Left renal pelvis (tissue), 4 donors: ENCODE measurements around the gene LAPTM5. TPM values are rescaled to one million over a fixed set of nuclear protein-coding genes. Genes with fewer than 3 reads are reported as not detected.
A peak's percentile ranks its signal among the peaks of the same experiment; 100 is the strongest.
"Not testable (repeated sequence)": the region's sequence is repeated elsewhere in the genome, so short reads cannot be mapped to it uniquely, and the experiment has no call there.

Experiments used
- DNase-seq, 4 donors: peaks; one replicate each; pipeline ENCODE4 v3.0.0-alpha.2; 2013; ENCODE audit warnings: low read depth in 4 of 4, low spot score in 3 of 4
- polyA plus RNA-seq, 4 donors: library from polyadenylated mRNA; unstranded; fragments of 120-200 nt; gene quantifications; one replicate each; pipeline ENCODE4 v1.2.1, GENCODE V29; 2013; ENCODE audit not compliant: insufficient read length in 4 of 4

Gene LAPTM5
- 10 to 100 TPM; 15.8 to 33.0 (median 17.0) TPM for polyA plus RNA-seq

- DNase-seq: no peak
Measured at GRCh38 chr1:30757352-30758120, at the start of gene LAPTM5. Gene LAPTM5 (minus strand): TSS chr1:30757774. CDS start chr1:30757745, 29 bp downstream.

GRCh38 chr1:30806381-30807317 is 49.1 kb upstream of the LAPTM5 start:
- DNase-seq: no peak

GRCh38 chr1:30805304-30806003 is 47.9 kb upstream of the LAPTM5 start:
- no peak for DNase-seq

GRCh38 chr1:30804822-30805221 is 47.2 kb upstream of the LAPTM5 start:
- DNase-seq: no peak

- no peak for DNase-seq
Measured at GRCh38 chr1:30804352-30804751, 46.8 kb upstream of the LAPTM5 start.

GRCh38 chr1:30803562-30803961 is 46.0 kb upstream of the LAPTM5 start:
- DNase-seq: no peak

- peak in 2 of 4 donors; percentile 62 to 63 for DNase-seq
Measured at GRCh38 chr1:30801771-30802198, 44.2 kb upstream of the LAPTM5 start.

GRCh38 chr1:30799233-30799511 is 41.6 kb upstream of the LAPTM5 start:
- no peak for DNase-seq

- DNase-seq: no peak
Measured at GRCh38 chr1:30798389-30799232, 41.0 kb upstream of the LAPTM5 start.

GRCh38 chr1:30795026-30795425 is 37.5 kb upstream of the LAPTM5 start:
- DNase-seq: no peak

- DNase-seq: no peak
Measured at GRCh38 chr1:30794260-30794659, 36.7 kb upstream of the LAPTM5 start.

- DNase-seq: no peak
Measured at GRCh38 chr1:30793209-30793608, 35.6 kb upstream of the LAPTM5 start.

- no peak for DNase-seq
Measured at GRCh38 chr1:30791868-30792267, 34.3 kb upstream of the LAPTM5 start.

- no peak for DNase-seq
Measured at GRCh38 chr1:30790850-30791778, 33.5 kb upstream of the LAPTM5 start.

GRCh38 chr1:30790256-30790525 is 32.6 kb upstream of the LAPTM5 start:
- not testable (repeated sequence) for DNase-seq

- no peak for DNase-seq
Measured at GRCh38 chr1:30789388-30790255, 32.0 kb upstream of the LAPTM5 start.

GRCh38 chr1:30788580-30789387 is 31.2 kb upstream of the LAPTM5 start:
- DNase-seq: no peak
